Choroid plexus epithelial cell (primary cell): ENCODE measurements around the gene CCDC24.

Experiments
- DNase-seq: peaks from one replicate; pipeline ENCODE4 v3.0.0-alpha.2; 2010; ENCODE audit warnings: low read depth
- H3K4me3 ChIP-seq: 2 replicates; pipeline ENCODE4 v1.5.1; 2011; ENCODE audit warnings: low read depth, mild to moderate bottlenecking, control low read depth, low read length, moderate library complexity
- CTCF ChIP-seq: conservative IDR thresholded peaks from 2 replicates; pipeline ENCODE4 v1.5.1; 2011; ENCODE audit warnings: low read depth, mild to moderate bottlenecking, control low read depth, inconsistent platforms, low read length, moderate library complexity

Gene CCDC24

DNA sequence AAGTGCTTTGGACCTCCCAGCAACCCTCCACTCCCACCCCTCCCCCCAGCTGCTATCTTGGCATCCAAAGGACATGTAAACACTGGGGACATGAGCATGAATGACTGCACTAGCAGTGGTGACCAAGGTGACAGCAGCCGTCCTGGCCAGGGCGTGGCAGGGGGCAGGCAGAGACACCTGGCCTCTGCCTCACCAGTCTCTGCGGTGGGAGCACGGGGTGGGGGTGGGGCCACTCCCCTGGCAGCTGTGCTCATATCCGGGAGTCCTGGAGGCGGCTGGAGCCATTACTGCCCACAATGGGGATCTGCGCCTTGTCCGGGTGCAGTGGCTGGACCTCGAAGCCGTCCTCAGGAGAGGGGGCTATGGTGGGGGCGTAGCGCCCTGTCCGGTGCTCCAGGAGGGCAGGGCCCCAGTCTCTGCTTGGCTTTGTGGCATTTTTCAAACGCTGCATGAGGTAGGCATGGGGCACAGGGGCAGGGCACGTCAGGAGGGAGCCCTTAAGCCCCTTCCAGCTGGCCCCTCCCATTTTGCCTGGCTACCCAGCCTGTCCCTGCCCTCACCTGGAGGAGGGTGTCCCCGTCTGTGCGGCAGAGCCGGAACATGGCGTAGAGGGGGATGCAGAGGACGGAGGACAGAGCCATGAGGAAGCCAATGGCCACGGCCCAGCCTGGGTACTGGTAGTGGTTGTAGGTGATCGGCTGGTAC lies 6.0 kb downstream of the CCDC24 start:
- no peak overlapping the region for H3K4me3 ChIP-seq
- DNase-seq, result no peak
- no peak for TF ChIP-seq CTCF

- no peak for DNase-seq
- TF ChIP-seq CTCF, result no peak
- no peak overlapping the region for H3K4me3 ChIP-seq
These were observed 6.6 kb downstream of the CCDC24 start for GRCh38 chr1:43998000-43998378.

DNA sequence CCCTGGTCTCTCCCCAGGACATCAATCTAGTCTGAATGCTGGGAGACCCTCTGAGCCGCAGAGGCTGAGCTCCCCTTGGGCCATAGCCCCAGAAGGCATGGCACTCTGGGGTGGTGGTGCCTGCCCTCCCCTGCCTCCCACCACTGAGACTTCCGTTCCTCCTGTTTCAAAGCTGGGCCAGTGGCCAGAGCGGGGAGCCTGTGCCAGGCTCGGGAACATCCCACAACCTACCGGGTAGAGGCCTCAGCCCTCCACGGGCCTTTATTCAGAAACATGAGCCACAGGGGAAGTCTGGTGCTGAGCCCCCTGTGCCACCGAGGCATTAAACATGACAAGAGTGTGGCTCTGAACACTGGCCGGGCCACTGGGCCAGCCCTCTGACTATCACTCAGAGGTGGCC lies 8.1 kb downstream of the CCDC24 start:
- DNase-seq, result no peak
- no peak overlapping the region for H3K4me3 ChIP-seq
- TF ChIP-seq CTCF, result no peak

DNA sequence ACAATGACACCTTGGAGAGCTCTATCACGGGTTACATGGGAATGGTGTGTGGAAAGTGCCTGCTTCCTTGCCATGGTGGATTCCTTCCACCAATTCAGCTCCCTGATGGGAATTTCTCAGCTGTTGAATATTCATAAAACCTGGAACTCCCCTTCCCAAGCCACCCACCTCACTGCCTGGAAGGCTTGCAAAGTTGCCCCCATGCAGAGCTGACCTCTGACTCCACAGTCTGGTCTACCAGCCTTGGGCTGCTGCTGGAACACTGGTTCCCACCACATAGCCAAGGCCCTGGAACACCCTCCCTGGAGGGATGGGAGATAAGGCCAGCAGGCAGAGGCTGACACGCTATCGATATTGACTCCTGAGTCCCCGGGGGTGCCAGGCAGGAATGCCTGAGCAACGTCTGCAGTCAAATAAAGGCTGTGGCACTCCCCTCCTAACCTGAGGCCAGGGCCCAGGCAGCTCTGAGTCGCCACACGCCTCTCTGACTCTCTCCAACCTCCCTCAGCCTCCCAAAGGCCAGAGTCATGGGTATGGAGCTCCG lies 8.8 kb downstream of the CCDC24 start:
- no peak overlapping the region for H3K4me3 ChIP-seq
- no peak for TF ChIP-seq CTCF
- DNase-seq, result no peak

- no peak for DNase-seq
- no peak for TF ChIP-seq CTCF
- H3K4me3 ChIP-seq, result no peak overlapping the region
These were observed 10.8 kb downstream of the CCDC24 start for GRCh38 chr1:44002165-44002564.

DNA sequence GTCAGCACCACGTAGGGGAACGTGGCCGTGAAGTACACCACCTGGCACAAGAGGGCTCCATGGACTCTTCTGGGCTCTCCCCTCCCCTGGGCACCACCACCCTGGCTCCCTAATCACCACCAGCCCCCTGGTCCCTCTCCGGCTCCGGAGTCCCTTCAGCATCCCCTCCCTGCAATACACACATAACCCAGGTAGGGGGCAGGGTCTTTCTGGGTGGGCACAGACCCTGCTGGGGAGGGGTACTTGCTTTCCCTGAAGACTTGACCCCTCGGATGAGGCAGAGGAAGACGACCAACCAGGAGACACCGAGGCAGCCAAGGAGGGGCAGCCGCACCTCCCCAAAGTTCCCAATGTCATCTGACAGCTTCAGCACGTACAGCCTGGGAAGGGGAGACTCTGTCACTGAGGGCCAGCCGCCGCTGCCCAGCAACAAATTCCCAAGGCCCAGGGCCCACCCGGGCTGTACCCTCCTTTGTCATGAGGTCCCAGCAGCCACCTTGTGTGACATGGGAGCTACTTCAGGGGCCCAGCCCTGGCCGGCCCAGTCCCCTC lies 11.3 kb downstream of the CCDC24 start:
- no peak for DNase-seq
- peak; percentile 41 for TF ChIP-seq CTCF
- no peak overlapping the region for H3K4me3 ChIP-seq

GRCh38 chr1:44008259-44008658 lies 16.9 kb downstream of the CCDC24 start:
- DNase-seq, result no peak
- no peak overlapping the region for H3K4me3 ChIP-seq
- no peak for TF ChIP-seq CTCF
